GM12801 (cell line): ENCODE measurements around the gene STAT4.

ENCODE experiments used
- TF ChIP-seq, protein P1 (sequence below): IDR thresholded peaks from one replicate; pipeline ENCODE4 v1.5.1; 2011; ENCODE audit warnings: control low read depth; ENCODE audit not compliant: insufficient read length; ENCODE audit errors: extremely low read depth

Gene STAT4

DNA sequence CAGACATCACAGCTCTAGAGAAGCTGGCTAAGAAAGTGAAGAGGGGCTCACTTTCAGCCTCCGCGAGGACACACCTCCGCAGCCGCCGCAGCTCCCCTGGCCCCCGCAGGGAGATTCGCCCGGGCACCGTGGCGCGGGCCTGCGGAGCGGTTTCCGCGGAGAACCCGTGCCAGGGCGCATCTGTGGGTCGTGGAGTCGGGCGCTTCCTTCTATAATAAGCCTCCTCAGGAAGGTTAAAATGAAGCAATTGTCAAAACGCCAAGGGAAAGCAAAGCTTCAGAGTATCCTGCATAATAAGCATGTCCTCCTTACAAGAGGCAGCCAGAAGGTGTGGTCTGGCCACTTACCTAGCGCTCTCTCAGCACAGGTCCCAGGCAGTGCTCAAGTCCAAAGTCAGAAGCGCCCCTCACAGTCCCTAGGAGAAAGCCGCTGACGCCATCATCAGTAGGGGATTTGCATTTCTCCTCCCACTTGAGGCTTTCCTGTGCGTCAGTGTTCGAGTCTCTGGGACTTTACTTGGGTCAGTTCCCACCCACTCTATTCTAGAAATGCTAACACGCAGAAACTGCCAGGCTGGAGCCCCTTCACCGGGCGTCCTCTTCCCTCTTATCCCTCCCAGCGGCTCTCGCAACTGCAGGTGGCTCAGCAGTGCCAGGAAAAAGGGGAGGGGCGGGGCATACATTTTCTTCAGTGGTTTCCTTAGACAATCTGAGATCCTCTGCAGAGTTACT lies at the start of gene STAT4:
TSS of gene STAT4 (minus strand) at position 395 of the 731 bp plus-strand sequence. CDS start 2,791 bp downstream, outside the sequence.
- TF ChIP-seq, protein P1, sequence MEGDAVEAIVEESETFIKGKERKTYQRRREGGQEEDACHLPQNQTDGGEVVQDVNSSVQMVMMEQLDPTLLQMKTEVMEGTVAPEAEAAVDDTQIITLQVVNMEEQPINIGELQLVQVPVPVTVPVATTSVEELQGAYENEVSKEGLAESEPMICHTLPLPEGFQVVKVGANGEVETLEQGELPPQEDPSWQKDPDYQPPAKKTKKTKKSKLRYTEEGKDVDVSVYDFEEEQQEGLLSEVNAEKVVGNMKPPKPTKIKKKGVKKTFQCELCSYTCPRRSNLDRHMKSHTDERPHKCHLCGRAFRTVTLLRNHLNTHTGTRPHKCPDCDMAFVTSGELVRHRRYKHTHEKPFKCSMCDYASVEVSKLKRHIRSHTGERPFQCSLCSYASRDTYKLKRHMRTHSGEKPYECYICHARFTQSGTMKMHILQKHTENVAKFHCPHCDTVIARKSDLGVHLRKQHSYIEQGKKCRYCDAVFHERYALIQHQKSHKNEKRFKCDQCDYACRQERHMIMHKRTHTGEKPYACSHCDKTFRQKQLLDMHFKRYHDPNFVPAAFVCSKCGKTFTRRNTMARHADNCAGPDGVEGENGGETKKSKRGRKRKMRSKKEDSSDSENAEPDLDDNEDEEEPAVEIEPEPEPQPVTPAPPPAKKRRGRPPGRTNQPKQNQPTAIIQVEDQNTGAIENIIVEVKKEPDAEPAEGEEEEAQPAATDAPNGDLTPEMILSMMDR = no peak

- TF ChIP-seq, protein P1 = no peak
These were observed 49.2 kb upstream of the STAT4 start for GRCh38 chr2:191199929-191200512.

DNA sequence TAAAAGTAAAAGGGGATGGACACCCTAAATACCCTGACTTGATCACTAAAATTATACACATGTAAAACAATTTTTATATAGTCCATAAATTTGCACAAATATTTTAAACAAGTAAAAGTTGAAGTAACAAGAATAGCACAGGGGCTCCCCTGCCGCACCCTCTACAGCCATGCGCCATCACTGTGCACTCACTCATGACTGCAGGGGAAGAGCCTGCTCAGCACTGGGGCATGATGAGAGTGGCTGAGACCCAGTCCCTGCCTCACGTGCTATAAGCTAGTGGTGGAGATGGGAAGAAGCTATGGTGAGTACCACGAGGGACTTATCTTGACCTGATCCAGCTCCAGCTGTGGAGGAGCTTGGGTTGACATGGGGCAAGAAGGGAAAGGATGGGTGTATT lies 47.5 kb upstream of the STAT4 start:
- TF ChIP-seq, protein P1 = no peak

DNA sequence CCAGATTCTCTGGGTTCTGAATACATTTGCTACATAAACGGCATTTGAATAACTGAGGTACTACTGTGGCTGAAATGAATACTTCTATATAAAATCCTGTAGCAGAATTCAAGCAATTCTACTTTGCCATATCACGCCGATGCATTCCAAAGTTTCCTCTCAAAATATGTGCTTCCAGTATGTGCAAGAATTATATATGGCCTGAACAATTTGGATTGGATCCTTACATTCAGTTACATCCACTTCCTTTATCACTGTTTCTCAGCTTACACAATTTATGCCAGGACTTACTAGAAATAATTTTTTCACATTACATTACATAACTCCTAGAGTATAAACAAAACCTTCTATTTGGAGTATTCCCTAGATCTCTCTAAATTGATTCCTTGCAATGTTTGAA lies 46.3 kb upstream of the STAT4 start:
- TF ChIP-seq, protein P1 = no peak

GRCh38 chr2:191195021-191195420 lies 44.2 kb upstream of the STAT4 start:
- TF ChIP-seq, protein P1 = no peak

GRCh38 chr2:191190861-191191552 lies 40.2 kb upstream of the STAT4 start:
- TF ChIP-seq, protein P1 = no peak

- TF ChIP-seq, protein P1 = no peak
These were observed 39.6 kb upstream of the STAT4 start for GRCh38 chr2:191190435-191190834.
